Pericardium fibroblast (primary cell): ENCODE data around the gene RFNG. TPM values are rescaled to one million over a fixed set of nuclear protein-coding genes. Genes with fewer than 3 reads are reported as not detected.

Experiments used
- total RNA-seq: library from RNA; depleted of rRNA; stranded (reverse); fragments of >200 nt; gene quantifications from 2 replicates; pipeline ENCODE4 v1.2.3, GENCODE V29; 2015

Gene RFNG, protein sequence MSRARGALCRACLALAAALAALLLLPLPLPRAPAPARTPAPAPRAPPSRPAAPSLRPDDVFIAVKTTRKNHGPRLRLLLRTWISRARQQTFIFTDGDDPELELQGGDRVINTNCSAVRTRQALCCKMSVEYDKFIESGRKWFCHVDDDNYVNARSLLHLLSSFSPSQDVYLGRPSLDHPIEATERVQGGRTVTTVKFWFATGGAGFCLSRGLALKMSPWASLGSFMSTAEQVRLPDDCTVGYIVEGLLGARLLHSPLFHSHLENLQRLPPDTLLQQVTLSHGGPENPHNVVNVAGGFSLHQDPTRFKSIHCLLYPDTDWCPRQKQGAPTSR
- 51.6 and 58.4 TPM in 2 replicates for total RNA-seq

DNA sequence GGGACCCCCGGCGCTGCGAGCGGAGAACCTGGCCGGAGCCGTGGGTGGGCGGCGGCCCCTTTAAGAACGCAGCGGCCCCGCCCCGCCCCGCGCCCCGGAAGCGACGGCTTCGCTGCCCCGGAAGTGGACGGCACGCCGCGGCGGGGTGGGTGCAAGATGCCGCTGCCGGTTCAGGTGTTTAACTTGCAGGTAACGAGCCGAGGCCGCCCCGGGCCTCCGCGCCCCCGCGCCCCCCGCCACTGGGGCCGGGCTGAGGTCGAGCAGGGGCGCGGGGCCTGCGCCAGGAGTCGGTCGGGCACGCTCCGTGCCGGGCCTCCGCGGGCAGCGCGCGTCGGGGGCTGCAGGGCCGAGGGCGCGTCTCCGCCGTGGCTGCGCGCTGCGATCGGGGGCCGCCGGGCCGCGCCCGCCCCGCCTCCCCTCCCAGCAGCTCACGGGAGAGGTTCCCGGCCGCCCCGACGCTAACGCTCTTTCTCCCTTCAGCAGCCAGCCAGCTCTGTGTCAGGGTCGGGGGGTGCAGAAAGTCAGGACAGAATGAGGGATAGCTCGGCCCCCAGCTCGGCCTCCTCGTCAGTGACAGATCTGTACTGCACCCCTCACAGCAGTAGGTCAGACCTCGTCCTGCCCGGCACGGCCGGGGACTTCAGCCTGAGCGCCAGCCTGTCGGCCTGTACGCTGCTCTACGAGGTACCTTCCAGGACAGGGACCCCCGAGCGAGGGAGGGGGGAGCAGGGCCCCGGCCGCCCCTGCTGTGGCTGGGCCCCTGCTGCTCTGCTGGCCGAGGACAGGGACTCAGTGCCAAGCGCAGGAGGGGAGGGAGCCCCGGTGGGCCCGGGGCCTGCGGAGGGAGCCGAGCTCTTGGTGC, at the start of gene RFNG, which contains the start of gene GPS1:
RFNG (minus strand) TSS at position 36 of the 862 bp plus-strand sequence. CDS start 45 bp downstream, outside the sequence.
GPS1 (plus strand) TSS at position 123 of the 862 bp plus-strand sequence; CDS start at position 157, 34 bp downstream.

DNA sequence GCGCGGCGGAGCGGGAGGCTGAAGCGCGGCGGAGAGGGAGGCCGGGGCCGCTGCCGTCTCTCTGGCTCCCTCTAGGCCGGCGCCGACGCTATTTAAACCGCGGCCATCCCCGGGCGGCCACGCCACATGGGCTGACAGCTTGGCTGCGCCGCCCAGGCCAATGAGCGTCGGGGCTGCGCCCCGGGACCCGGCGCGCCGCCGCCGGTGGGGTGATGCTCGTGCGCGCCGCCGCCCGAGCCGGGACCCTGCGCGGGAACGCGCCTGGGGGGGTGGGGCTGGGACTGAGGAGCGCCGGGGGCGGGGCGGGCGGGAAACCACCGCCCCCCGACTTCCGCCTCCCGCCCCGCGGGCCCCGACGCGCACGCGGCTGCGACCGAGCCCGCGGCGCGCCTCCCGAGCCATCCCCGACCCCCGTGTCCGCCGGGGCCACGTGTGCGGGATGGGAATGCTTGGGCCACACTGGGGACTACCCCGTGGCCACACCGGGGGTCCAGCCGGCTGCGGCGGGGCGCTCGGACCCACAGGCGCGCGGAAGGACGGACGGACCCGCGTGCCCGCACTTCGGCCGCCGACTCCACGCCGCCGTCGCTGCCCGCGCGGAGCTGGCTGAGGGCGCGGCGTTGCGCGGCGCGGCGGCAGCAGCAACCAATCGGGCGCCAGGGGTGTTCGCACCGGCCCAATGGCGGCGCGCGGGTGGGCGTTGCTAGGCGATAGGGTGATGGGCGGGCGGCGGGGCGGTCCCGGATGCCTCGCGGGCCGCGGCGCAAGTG, 46.7 kb upstream of the RFNG start, which contains the start of gene FASN:
FASN (minus strand) TSS at position 68 of the 770 bp plus-strand sequence. CDS start 1,791 bp downstream, outside the sequence.

DNA sequence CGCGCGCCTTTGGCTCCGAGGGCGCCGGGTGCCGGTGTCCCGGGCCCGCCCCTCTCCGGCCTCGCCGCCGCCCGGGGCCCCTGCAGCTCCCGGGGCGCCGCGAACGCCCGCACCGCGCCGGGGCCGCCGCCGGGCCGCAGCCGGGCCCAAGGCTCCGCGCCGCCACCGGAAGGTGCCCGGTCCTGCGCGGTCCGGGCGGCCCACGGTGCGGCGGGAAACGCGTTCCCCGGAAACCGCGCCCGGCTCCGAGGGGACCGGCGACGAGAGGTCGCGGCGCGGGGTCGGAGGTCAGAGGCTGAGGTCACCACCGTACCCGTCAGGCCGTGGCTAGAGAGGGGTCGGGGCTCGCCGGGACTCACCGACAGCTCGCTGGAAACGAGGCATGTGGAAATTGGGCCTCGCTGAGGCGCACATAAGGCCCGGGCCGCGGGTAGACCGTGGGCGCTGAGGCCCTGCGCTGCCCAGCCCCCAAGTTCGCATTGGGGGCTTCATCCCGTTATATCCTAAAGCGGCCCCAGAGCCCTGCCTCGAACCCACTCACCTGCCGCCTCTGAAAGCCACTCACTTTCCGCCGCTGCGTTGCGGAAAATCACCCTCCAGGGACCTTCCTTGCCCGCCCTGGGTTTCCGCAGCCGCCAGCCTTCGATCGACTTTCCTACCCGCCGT, 14.2 kb upstream of the RFNG start, which contains the start of gene DUS1L:
DUS1L (minus strand) TSS at position 167 of the 666 bp plus-strand sequence. CDS start 745 bp downstream, outside the sequence.

DNA sequence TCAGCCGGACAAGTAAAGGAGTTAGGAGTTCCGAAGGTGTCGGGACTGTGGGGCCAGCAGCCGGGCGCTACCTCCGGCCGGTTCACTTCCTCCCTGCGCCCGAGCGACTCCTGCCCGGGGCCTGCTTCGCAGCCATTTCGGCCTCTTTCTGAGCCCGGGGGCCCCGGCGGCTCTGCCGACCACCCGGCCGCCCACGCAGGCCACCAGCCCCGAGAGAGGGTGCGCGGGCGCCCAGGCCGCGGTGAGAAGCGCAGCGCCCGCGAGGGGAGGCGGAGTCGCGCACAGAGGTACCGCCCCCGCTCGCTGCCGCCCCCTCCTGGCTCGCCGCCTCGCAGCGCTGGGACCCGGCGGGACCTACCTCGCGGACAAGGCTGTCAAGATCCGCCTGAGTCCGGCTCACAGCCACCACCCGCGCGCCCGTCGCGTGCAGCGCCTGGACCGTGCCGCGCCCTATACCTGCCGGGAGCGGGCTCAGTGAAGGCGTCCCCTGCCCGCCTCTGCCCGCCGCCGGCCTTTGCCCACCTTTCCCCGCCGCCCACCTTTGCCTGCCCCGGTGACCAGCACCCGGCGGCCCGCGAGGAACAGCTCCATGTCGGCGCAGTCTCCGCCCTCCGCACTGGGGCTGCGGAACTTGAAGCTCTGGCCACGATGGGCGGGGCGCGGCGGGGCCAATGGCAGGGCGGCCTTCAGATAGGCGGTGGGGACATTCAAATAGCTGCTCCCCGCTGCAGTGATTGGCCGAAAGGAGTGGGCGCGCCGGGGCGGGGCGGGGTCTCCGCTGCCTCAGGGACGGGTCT, 14.3 kb downstream of the RFNG start, which contains the start of gene DCXR:
DCXR (minus strand) TSS at position 606 of the 797 bp plus-strand sequence; CDS start at position 591, 15 bp downstream.

DNA sequence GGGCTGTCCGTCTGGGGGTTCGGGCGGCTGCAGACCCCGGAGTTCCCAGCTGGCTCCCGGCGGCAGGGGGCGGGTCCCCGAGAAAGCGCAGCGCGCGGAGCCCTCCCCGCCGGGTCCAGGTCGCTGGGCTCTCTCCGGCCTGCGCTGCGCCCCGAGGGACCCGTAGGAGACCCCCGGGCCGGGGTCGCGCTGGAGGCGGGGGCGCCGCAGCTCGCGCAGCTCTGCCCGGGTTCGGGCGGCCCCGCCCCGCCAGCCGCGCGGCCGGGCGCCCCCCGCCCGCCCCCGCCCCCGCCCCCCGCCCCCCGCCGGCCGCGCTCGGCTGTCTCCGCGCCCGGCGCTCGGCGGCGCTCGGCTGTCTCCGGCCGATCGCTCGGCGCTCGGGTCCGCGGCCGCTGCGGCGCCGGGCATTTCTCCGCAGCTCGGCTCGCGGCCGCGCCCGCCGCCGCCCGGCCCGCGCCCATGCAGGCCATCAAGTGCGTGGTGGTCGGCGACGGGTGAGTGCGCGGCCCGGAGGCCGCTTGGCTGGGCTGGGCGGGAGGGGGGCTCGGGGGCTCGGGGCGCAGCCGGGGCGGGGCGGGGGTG, 20.2 kb downstream of the RFNG start, which contains the start of gene RAC3:
RAC3 (plus strand) TSS at position 376 of the 582 bp plus-strand sequence; CDS start at position 460, 84 bp downstream.

DNA sequence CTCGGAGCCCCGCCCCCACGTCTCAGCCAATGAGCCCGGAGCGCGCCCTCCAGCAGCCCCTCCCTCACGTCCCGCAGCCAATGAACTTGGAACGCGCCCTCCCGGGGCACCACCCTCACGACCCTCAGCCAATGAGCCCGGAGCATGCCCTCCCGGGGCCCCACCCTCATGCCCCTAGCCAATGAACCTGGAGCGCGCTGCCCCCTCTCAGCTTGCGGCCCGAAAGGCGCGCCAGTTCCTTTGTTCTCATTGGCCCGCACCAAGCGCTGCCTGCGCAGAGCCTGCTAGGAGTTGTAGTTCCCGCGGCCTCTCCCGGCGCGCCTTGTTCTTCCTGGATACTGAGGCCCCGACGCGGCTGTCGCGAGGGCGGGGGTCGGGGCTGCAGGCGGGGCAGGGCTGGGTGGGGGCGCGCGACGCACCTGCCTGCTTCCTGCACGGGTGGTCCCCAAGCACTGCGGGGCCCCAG, 28.6 kb downstream of the RFNG start, which contains the start of gene LRRC45:
LRRC45 (plus strand) TSS at position 325 of the 466 bp plus-strand sequence. CDS start 339 bp downstream, outside the sequence.

DNA sequence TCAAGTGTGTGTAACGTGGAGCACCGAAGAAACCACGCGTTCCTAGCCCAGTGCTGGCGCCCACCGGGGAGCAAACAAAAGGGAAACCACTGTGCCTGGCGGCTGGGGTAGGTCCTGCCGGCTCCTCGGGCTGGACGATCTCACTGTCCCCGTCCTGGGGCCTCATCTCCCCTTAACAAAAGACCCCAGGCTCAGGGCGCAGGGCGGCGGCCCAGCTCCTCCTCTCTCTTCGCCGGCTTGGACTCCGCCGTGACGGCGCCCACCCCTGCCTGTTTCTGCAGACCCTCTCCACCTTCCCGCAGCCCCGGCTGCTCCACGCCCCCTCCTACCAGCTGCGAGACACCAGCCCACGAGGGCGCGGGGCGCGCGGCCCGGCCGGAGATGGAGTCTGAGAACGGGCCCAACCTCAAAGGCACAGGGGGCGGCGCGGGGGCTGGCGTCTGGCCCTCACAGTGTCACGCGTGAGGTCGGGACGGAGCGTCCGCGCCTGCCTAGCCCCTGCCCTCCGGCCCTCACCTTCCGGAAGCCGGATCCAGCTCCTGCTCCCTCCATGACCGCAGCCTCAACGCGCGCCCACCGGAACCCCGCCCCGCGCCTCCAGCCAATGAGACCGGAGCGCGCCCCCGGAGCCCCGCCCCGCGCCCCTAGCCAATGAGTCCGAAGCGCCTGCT, 29.2 kb downstream of the RFNG start, which contains the start of gene CENPX:
CENPX (minus strand) TSS at position 569 of the 671 bp plus-strand sequence; CDS start at position 552, 17 bp downstream.

Other genes starting within 250 kb of the RFNG start
- not detected in 2 replicates for gene GCGR, start 247.7 kb downstream of the RFNG start, total RNA-seq
- gene MCRIP1, start 218.5 kb downstream of the RFNG start, total RNA-seq: 131 and 142 TPM in 2 replicates
- gene PPP1R27, start 216.8 kb downstream of the RFNG start, total RNA-seq: not detected in 2 replicates
- gene P4HB, start 191.3 kb downstream of the RFNG start, total RNA-seq: 1,324 and 2,574 TPM in 2 replicates
- 174 and 302 TPM in 2 replicates for gene ARHGDIA, start 180.5 kb downstream of the RFNG start, total RNA-seq
- gene ALYREF, start 160.2 kb downstream of the RFNG start, total RNA-seq: 83.6 and 98.5 TPM in 2 replicates
- 192 and 206 TPM in 2 replicates for gene ANAPC11, start 160.1 kb downstream of the RFNG start, total RNA-seq
- 1.1 and 2.0 TPM in 2 replicates for gene NPB, start 149.6 kb downstream of the RFNG start, total RNA-seq
- 61.2 and 85.8 TPM in 2 replicates for gene PCYT2, start 140.4 kb downstream of the RFNG start, total RNA-seq
- gene SIRT7, start 133.6 kb downstream of the RFNG start, total RNA-seq: 10.7 and 10.8 TPM in 2 replicates
- 14.4 and 23.2 TPM in 2 replicates for gene MAFG, start 124.1 kb downstream of the RFNG start, total RNA-seq
- 121 and 144 TPM in 2 replicates for gene PYCR1, start 114.5 kb downstream of the RFNG start, total RNA-seq
- gene MYADML2, start 104.6 kb downstream of the RFNG start, total RNA-seq: not detected in 2 replicates
- gene NOTUM, start 90.6 kb downstream of the RFNG start, total RNA-seq: not detected in 2 replicates
- gene ASPSCR1, start 74.2 kb downstream of the RFNG start, total RNA-seq: 13.2 and 15.6 TPM in 2 replicates
- gene CENPX, start 28.9 kb downstream of the RFNG start, total RNA-seq: 44.6 and 69.1 TPM in 2 replicates
- gene LRRC45, start 28.5 kb downstream of the RFNG start, total RNA-seq: 14.4 and 15.6 TPM in 2 replicates
- 17.4 and 21.6 TPM in 2 replicates for gene RAC3, start 20.1 kb downstream of the RFNG start, total RNA-seq
- gene DCXR, start 14.1 kb downstream of the RFNG start, total RNA-seq: 91.7 and 113 TPM in 2 replicates
- 78.2 and 81.1 TPM in 2 replicates for gene GPS1, start 87 bp upstream of the RFNG start, total RNA-seq
- gene DUS1L, start 14.0 kb upstream of the RFNG start, total RNA-seq: 30.2 and 57.8 TPM in 2 replicates
- 108 and 137 TPM in 2 replicates for gene FASN, start 46.4 kb upstream of the RFNG start, total RNA-seq
- 7.6 and 9.7 TPM in 2 replicates for gene CCDC57, start 161.0 kb upstream of the RFNG start, total RNA-seq
- gene SLC16A3, start 177.2 kb upstream of the RFNG start, total RNA-seq: 107 and 296 TPM in 2 replicates
- gene CSNK1D, start 221.9 kb upstream of the RFNG start, total RNA-seq: 31.6 and 37.3 TPM in 2 replicates